ENCODE data around the gene AP3B1.
"Not testable (repeated sequence)": the region's sequence is repeated elsewhere in the genome, so short reads cannot be mapped to it uniquely, and the experiment has no call there.

The AP3B1 gene

GRCh38 chr5:78058625-78059024, 235.9 kb downstream of the AP3B1 start:
- FAIRE-seq = no peak

DNA sequence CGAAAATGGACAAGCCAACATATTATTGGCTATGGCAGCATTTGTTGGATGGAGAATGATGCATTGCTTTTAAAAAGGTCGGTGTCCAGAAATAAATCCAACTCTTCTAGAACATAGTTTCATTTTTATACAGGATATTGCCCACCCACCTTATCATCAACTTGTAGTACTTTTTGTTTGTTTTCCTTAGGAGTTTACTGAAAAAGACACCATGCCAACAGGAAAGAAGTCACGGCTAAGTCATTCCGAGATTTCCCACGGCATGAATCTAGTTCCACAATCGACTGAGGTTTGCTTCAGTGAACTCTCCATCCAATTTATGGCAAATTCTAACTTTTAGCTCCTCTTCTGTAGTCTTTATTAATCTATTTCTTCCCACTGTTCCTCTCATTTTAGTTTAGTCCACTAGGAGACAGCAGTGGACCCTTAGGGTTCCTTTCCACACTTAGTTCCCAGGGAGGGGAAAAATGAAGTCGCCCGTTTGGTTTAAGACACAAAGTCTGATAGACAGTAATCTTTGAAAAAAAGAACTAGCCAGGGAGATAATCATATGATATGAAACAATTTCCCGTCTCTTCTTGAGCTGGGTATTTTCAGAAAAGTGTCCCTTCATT, 237.5 kb downstream of the AP3B1 start:
- no peak for FAIRE-seq

GRCh38 chr5:78056053-78056452, 238.4 kb downstream of the AP3B1 start:
- peak; percentile 38 for FAIRE-seq

DNA sequence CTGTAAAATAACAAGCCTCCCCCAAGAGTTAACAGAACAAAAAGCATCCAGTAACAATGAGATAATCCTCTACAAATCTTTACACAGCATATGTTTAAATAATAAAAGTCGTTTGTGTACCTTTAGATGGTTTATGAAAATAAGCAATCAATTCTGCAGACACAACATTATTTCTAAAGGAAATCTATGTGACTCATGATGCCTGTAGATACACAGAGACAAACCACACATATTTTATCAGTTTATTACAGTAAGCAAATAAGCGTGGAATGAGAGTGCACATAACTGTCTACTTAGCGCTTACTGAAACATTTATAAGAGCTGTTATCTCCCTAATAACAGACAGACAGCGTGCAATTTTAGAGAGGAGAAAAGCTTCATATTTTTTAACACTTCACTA, 243.6 kb downstream of the AP3B1 start:
- FAIRE-seq = peak; percentile 97

- not testable (repeated sequence) for FAIRE-seq
Measured at GRCh38 chr5:78046823-78047222, 247.7 kb downstream of the AP3B1 start.

GRCh38 chr5:78046006-78046405, 248.5 kb downstream of the AP3B1 start:
- FAIRE-seq = no peak

DNA sequence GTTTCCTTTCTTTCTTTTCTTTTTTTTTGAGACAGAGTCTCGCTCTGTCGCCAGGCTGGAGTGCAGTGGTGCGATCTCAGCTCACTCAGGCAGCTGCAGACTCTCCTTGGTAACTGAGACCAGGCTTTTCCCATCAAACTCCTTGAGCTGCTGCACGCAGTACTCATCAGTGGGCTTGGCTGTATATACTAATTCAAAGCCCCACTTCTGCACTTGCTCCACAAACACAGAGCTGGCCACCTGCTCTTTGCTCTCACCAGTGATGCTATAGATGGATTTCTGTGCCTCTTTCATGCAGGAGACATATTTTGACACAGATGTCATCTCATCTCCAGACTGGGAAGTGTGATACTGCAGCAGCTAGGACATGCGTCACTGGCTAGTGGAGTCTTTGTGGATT, 252.7 kb downstream of the AP3B1 start:
- FAIRE-seq = no peak

- no peak for FAIRE-seq
Measured at GRCh38 chr5:78025540-78025939, 269.0 kb downstream of the AP3B1 start.

DNA sequence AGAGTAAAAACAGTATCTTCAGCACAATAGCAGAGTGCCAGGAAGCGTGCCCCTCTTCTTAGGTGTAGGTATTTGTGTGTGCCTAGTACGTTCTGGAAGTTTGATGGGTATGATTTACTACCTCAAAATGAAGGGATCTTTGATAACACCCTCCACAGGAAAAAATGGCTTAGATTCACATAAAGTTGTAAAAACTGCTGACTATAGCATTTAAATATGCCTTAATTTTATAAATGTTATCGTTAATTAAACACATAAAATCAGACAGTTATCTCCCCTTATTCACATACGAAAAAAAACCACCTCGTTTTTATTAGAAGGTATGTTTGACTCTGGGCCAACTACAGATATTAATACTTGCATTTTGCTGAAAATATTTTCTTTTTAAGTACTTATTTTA, 274.8 kb downstream of the AP3B1 start:
- FAIRE-seq = peak; percentile 85

DNA sequence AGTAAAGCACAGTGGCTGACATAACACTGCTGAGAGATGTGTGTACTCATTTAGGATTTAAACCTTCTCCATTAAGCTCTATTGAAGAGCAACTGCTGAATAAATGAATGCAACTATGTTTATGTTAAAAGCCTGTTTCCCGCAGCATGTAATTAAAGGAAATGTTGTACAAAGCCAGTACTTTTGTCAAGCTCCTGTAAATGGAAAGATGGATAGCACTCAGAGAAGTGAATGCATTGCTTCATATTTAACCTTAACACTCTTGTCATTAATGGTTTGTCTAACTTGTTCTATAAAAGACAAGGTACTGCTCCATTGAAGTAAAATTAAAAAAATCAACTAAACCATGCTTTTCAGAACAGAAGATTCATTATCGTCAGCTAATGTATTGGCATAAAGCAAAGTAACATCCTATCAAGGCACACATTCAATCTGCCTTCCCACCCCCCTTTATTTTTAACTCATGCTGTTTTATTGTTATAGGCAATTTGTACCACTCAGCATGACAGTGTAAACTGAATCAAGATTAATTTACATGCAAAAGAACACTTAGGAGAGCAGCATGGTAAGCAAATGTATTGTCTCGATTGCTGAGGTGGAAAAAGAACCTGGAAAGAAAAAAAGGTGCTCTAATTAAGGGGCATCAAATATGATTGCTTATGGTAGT, 277.5 kb downstream of the AP3B1 start:
- FAIRE-seq = no peak

GRCh38 chr5:78009937-78010527, 284.5 kb downstream of the AP3B1 start:
- FAIRE-seq = no peak

GRCh38 chr5:78008356-78008967, 286.0 kb downstream of the AP3B1 start:
- peak; percentile 98 for FAIRE-seq

DNA sequence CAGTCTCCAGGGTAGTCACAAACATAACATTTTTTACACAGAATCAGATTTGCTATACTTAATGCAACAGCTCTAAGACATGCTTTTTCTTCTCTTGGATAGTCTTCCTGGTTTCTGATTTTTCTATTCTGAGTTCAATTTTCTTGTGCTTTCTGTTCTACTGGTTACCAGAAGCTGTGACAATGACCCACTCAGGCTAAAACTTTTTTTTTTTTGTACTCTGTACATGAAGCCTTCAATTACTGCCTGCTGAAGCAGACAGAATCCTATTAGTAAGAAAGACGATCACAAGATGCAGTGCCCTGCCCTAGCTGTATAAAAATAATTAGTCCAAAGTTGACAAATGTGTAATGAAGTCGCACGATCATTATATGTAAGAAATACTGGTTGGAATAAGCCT, 287.3 kb downstream of the AP3B1 start:
- no peak for FAIRE-seq

GRCh38 chr5:78006449-78006848, 288.0 kb downstream of the AP3B1 start:
- FAIRE-seq = peak; percentile 33

- FAIRE-seq = peak; percentile 78
Measured at GRCh38 chr5:78005021-78005785, 289.3 kb downstream of the AP3B1 start.

DNA sequence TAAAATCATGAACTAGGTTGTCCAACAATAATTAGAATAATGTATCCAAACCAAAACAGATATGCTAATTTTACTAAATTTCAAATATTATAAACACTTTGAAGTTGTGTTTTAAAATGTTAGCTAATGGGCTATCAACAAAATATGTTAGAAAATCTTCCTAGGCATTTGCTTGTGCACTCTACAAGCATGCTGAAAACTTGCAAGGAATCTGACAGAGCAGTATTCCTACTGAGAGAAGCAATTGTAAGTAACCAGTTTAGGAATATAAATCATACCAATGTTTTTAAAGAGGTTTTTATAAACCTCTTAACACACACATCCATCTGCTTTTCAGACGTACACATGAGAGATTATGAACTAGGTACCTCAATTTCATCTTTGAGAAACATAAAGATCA, 289.9 kb downstream of the AP3B1 start:
- peak; percentile 43 for FAIRE-seq

DNA sequence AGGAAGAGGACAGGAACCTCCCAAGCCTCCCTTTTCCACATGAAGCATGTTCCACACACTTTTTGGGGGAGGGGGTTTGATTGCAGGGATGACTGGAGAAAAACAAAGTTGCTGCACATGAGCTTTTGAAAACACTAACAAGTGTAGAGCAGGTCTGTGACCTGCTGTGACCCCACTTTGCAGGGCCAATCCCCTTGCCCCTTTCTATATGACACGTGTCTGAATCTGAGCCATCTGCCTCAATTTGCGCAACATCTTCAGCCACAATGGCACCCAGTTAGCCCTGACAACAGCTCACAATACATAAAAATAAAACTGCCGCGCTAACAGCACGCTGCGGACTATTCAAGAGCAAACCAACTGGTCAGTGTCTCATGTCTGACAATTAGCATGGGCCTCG, 290.6 kb downstream of the AP3B1 start:
- no peak for FAIRE-seq

GRCh38 chr5:78003450-78003849, 291.0 kb downstream of the AP3B1 start:
- peak; percentile 66 for FAIRE-seq

DNA sequence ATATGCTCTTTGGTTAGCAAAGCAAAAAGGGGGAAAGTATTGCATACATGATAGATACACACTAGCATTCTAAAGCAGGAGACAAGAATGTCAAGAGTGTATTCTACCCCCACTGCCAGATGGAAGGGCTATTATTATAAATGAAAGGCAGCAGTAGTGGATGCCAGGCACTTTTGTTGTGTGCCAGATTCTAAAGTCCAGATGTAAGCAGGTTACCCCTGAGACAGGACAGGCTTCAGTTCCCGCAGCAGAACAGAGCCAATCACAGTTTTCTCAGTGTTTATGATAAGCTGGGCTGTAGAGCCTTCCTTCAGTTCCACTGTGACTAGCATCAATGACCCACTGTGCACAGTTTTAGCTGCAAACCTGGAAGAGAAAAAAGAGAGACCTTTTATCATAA, 291.8 kb downstream of the AP3B1 start:
- FAIRE-seq = no peak

DNA sequence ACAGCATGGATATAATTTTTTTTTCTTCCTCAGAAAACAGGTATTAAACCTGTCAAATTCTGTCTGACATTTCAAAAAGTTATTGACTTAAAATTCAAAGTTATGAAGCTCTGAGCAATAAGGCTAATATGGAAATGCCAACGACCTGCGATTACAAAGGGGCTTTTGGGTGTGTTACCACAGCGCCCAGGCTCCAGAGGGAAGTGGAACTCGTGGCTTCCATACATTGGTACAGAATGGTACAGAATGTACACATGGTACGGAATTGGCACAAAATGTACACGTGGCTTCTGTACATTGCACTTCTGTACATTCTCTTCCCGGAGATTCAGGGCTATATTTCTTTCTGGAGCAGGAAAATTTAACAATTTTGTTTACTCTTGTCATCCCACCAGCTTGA, 293.3 kb downstream of the AP3B1 start:
- no peak for FAIRE-seq

GRCh38 chr5:78000191-78000590, 294.3 kb downstream of the AP3B1 start:
- FAIRE-seq = no peak

- FAIRE-seq = no peak
Measured at GRCh38 chr5:77999399-77999798, 295.1 kb downstream of the AP3B1 start.

GRCh38 chr5:77996943-77997342, 297.6 kb downstream of the AP3B1 start:
- no peak for FAIRE-seq

Measured in islet of Langerhans (tissue), 1 donor.